Gastrocnemius medialis (tissue), 4 donors: ENCODE results near the gene CXXC1. TPM values are rescaled to one million over a fixed set of nuclear protein-coding genes. Genes with fewer than 3 reads are reported as not detected.

Source experiments
- ATAC-seq, 2 donors: fragments of 150-250 bp; one replicate each; pipeline ENCODE4 v1.9.1; 2016
- DNase-seq, 2 donors: peaks; one replicate each; pipeline ENCODE4 v3.0.0-alpha.2; 2019
- H3K27ac ChIP-seq, 4 donors: fragments of 200-600 bp; sonication (generic); 1 replicate in 1 of 4; 2 replicates in 3 of 4; pipeline ENCODE4 v1.5.1; 2016 to 2018; ENCODE audit warnings: mild to moderate bottlenecking in 2 of 4, moderate library complexity in 1 of 4
- H3K27me3 ChIP-seq, 3 donors: fragments of 200-600 bp; sonication (generic) in 2 of 3; 1 replicate in 1 of 3; 2 replicates in 2 of 3; pipeline versions ENCODE4 v1.5.1 to v1.6.0; 2016 to 2019; ENCODE audit warnings: mild to moderate bottlenecking in 1 of 3, moderate library complexity in 1 of 3
- H3K36me3 ChIP-seq, 2 donors: fragments of 200-600 bp; sonication (generic) in 1 of 2; one replicate each; pipeline ENCODE4 v1.5.1; 2017 to 2018
- H3K4me1 ChIP-seq, 2 donors: fragments of 200-600 bp; sonication (generic) in 1 of 2; one replicate each; pipeline ENCODE4 v1.5.1; 2016 to 2017; ENCODE audit warnings: mild to moderate bottlenecking in 2 of 2
- H3K4me3 ChIP-seq, 4 donors: fragments of 200-600 bp; sonication (generic) in 3 of 4; 1 replicate in 1 of 4; 2 replicates in 3 of 4; pipeline ENCODE4 v1.5.1; 2016 to 2019; ENCODE audit warnings: mild to moderate bottlenecking in 2 of 4
- H3K9me3 ChIP-seq, 3 donors: fragments of 200-600 bp; sonication (generic) in 2 of 3; 1 replicate in 1 of 3; 2 replicates in 2 of 3; pipeline ENCODE4 v1.5.1; 2016 to 2019
- CTCF ChIP-seq, 5 experiments: fragments of 450-650 bp in 3 of 5; fragments of 200-600 bp in 2 of 5; sonication (generic) in 2 of 5; IDR thresholded peaks in 4 of 5; conservative IDR thresholded peaks in 1 of 5; 1 replicate in 4 of 5; 2 replicates in 1 of 5; pipeline ENCODE4 v1.5.1; 2016 to 2019; ENCODE audit warnings: antibody characterized with exemption in 5 of 5, mild to moderate bottlenecking in 3 of 5, moderate library complexity in 3 of 5
- POLR2A ChIP-seq, 2 donors: fragments of 450-650 bp; IDR thresholded peaks; one replicate each; pipeline ENCODE4 v1.6.1; 2017; ENCODE audit warnings: antibody characterized with exemption in 2 of 2, mild to moderate bottlenecking in 2 of 2, moderate library complexity in 2 of 2
- in situ Hi-C, 4 donors: fragments of 200-750 bp; cut with MboI; loops; one replicate each; pipeline versions ENCODE4 v1.15.0 to v1.8.0; 2017; ENCODE audit warnings: low sequenced_read_pairs in 4 of 4
- intact Hi-C: fragments of 100-400 bp; cut with DNase I; formaldehyde crosslinking; loops from one replicate; pipeline ENCODE4 v1.15.1; 2023; ENCODE audit warnings: low total_unique reads
- total RNA-seq, 4 donors: library from RNA; depleted of rRNA; stranded (reverse); fragments of >200 nt; gene quantifications; one replicate each; pipeline versions ENCODE4 v1.1.0 to v1.2.3, GENCODE V29; 2016

Gene CXXC1
- total RNA-seq, 4 donors from 2014 or later = 21.1 to 32.0 (median 27.3) TPM

GRCh38 chr18:50307738-50308470 is 20.4 kb upstream of the CXXC1 start:
- H3K4me1 ChIP-seq = peaks cover 3 to 6% of the 10 kb centered on the region in 2 donors
- peak; percentile 70 to 82 for DNase-seq
- peak overlapping the region; percentile 41 to 58 (median 53) for H3K4me3 ChIP-seq
- in situ Hi-C loops (no loop called here), intact Hi-C loops (loop anchor here (1.0 to 2.0 kb wide), 4 partner anchors 21 to 67 kb away; partner anchors contain the start of genes CFAP53, CXXC1, MBD1 and SKA1)
- ATAC-seq = peak; percentile 97 to 99
- TF ChIP-seq CTCF (IDR thresholded peaks at IDR 0.05 in 4 of 5, conservative IDR thresholded peaks at IDR 0.05 in 1 of 5) = no peak
- TF ChIP-seq POLR2A (IDR thresholded peaks at IDR 0.05) = no peak
- peaks cover 0 to 23% (median 2%) of the 10 kb centered on the region in 3 donors for H3K27me3 ChIP-seq
- peak overlapping the region in 2 of 4 donors; percentile 21 to 62 for H3K27ac ChIP-seq
- no peaks in the 10 kb centered on the region for H3K36me3 ChIP-seq
- H3K9me3 ChIP-seq = no peaks in the 10 kb centered on the region

- no peak overlapping the region for H3K27ac ChIP-seq
- H3K4me3 ChIP-seq = peak overlapping the region; percentile 41 to 58 (median 53)
- peaks cover 0 to 28% (median 5%) of the 10 kb centered on the region in 3 donors for H3K27me3 ChIP-seq
- intact Hi-C loops (no loop called here), in situ Hi-C loops (no loop called here)
- ATAC-seq (no peak), DNase-seq (no peak)
- no peaks in the 10 kb centered on the region for H3K36me3 ChIP-seq
- peaks cover 3 to 6% of the 10 kb centered on the region in 2 donors for H3K4me1 ChIP-seq
- no peak for TF ChIP-seq CTCF (IDR thresholded peaks at IDR 0.05 in 4 of 5, conservative IDR thresholded peaks at IDR 0.05 in 1 of 5)
- no peak for TF ChIP-seq POLR2A (IDR thresholded peaks at IDR 0.05)
- no peaks in the 10 kb centered on the region for H3K9me3 ChIP-seq
These were observed 19.9 kb upstream of the CXXC1 start for GRCh38 chr18:50307400-50307737.

GRCh38 chr18:50306944-50307343 is 19.5 kb upstream of the CXXC1 start:
- ATAC-seq (no peak), DNase-seq (no peak)
- in situ Hi-C loops = no loop called here

GRCh38 chr18:50301074-50301473 is 13.6 kb upstream of the CXXC1 start:
- in situ Hi-C loops = no loop called here
- no peak for DNase-seq
- ATAC-seq = no peak
- Histone ChIP-seq H3K36me3 (no peaks in the 10 kb centered on the region), H3K27me3 (peaks cover 18 to 51% (median 18%) of the 10 kb centered on the region in 3 donors), H3K4me3 (no peak overlapping the region), H3K27ac (no peak overlapping the region), H3K4me1 (peaks cover 0 to 9% of the 10 kb centered on the region in 2 donors), H3K9me3 (no peaks in the 10 kb centered on the region)
- TF ChIP-seq CTCF (IDR thresholded peaks at IDR 0.05 in 4 of 5, conservative IDR thresholded peaks at IDR 0.05 in 1 of 5) = no peak
- no peak for TF ChIP-seq POLR2A (IDR thresholded peaks at IDR 0.05)
- intact Hi-C loops = no loop called here

More at GRCh38 chr18:50306944-50307343, 19.5 kb upstream of the CXXC1 start:
- Histone ChIP-seq H3K27me3 (peaks cover 0 to 28% (median 5%) of the 10 kb centered on the region in 3 donors), H3K27ac (no peak overlapping the region), H3K4me3 (peak overlapping the region in 2 of 4 donors; percentile 52 to 58), H3K4me1 (peaks cover 3 to 6% of the 10 kb centered on the region in 2 donors), H3K9me3 (no peaks in the 10 kb centered on the region), H3K36me3 (no peaks in the 10 kb centered on the region)
- intact Hi-C loops = no loop called here
- no peak for TF ChIP-seq POLR2A (IDR thresholded peaks at IDR 0.05)
- no peak for TF ChIP-seq CTCF (IDR thresholded peaks at IDR 0.05 in 4 of 5, conservative IDR thresholded peaks at IDR 0.05 in 1 of 5)
